Stomach (tissue), 4 donors: Measurements from ENCODE around the gene TRDMT1.

ENCODE experiments used
- CTCF ChIP-seq, 7 experiments: fragments of 450-650 bp in 4 of 7; fragments of 200-600 bp in 3 of 7; sonication (generic) in 3 of 7; IDR thresholded peaks; one replicate each; pipeline ENCODE4 v1.5.1; 2016 to 2019; ENCODE audit warnings: antibody characterized with exemption in 7 of 7, control low read depth in 2 of 7, mild to moderate bottlenecking in 1 of 7
- POLR2A ChIP-seq, 4 donors: fragments of 450-650 bp; IDR thresholded peaks; one replicate each; pipeline ENCODE4 v1.6.1; 2016; ENCODE audit warnings: antibody characterized with exemption in 4 of 4, control low read depth in 2 of 4, mild to moderate bottlenecking in 1 of 4, moderate library complexity in 1 of 4
- POLR2AphosphoS5 ChIP-seq, 3 donors: sonication (generic); formaldehyde crosslinking; IDR thresholded peaks; one replicate each; pipeline ENCODE4 v1.6.1; 2016; ENCODE audit warnings: antibody characterized with exemption in 3 of 3

GRCh38 chr10:17161775-17162174 is 39.7 kb downstream of the TRDMT1 start:
- TF ChIP-seq CTCF (IDR thresholded peaks at IDR 0.05): no peak
- TF ChIP-seq POLR2A (IDR thresholded peaks at IDR 0.05): no peak
- TF ChIP-seq POLR2AphosphoS5 (IDR thresholded peaks at IDR 0.05): no peak
